Activated CD8-positive, alpha-beta T cell treated with anti-CD3 and anti-CD28 coated beads for 36 hours (primary cell): ENCODE results near the gene SKOR1. TPM values are rescaled to one million over a fixed set of nuclear protein-coding genes. Genes with fewer than 3 reads are reported as not detected.

ENCODE experiments used
- ATAC-seq: fragments of 200-7000 bp; cut with Tn5 transposase; one replicate; pipeline ENCODE4 v1.10.0; 2021; ENCODE audit warnings: mild to moderate bottlenecking, moderate library complexity
- CTCF ChIA-PET: fragments of 350-600 bp; sonication (Branson Sonifier 250); formaldehyde crosslinking; loops from one replicate; lab custom pipeline; 2021; ENCODE audit warnings: antibody characterized with exemption; lab: Charles Lee
- POLR2A ChIA-PET: fragments of 350-600 bp; sonication (Branson Sonifier 250); formaldehyde crosslinking; loops from one replicate; lab custom pipeline; 2021; ENCODE audit warnings: antibody characterized with exemption; lab: Charles Lee
- DNase-seq: peaks from one replicate; pipeline ENCODE4 v3.0.0-alpha.2; 2020
- H3K27ac Mint-ChIP-seq: one replicate; pipeline ENCODE4 v1.8.0; 2021; ENCODE audit warnings: mild to moderate bottlenecking, mixed read lengths
- H3K27me3 Mint-ChIP-seq: one replicate; pipeline ENCODE4 v1.8.0; 2021; ENCODE audit warnings: mixed read lengths
- H3K36me3 Mint-ChIP-seq: one replicate; pipeline ENCODE4 v1.8.0; 2021; ENCODE audit warnings: low read depth, mixed read lengths
- H3K4me1 Mint-ChIP-seq: one replicate; pipeline ENCODE4 v1.8.0; 2021; ENCODE audit warnings: low read depth, mixed read lengths
- H3K4me3 Mint-ChIP-seq: one replicate; pipeline ENCODE4 v1.8.0; 2021; ENCODE audit warnings: mild to moderate bottlenecking, moderate library complexity, mixed read lengths
- H3K9me3 Mint-ChIP-seq: one replicate; pipeline ENCODE4 v1.8.0; 2021; ENCODE audit warnings: mixed read lengths
- CTCF ChIP-seq: fragments of 200-600 bp; IDR thresholded peaks from one replicate; pipeline ENCODE4 v1.8.0; 2022; ENCODE audit warnings: antibody characterized with exemption, mild to moderate bottlenecking
- intact Hi-C: fragments of 100-400 bp; cut with micrococcal nuclease; formaldehyde crosslinking; loops from one replicate; pipeline ENCODE4 v1.10.0; 2022
- total RNA-seq, 2 experiments: library from RNA; stranded (reverse); gene quantifications; one replicate each; pipeline ENCODE4 v1.2.3, GENCODE V29; 2021

The SKOR1 gene
- total RNA-seq, 2 experiments from 2014 or later: 0.09 to 0.25 TPM

GRCh38 chr15:67838789-67839332, 13.6 kb downstream of the SKOR1 start:
- ChIA-PET POLR2A (no interaction called here), CTCF (interaction anchor here (4.2 kb wide), 1 partner anchor 382 kb away, joined by 74 read pairs; no protein-coding TSS in a partner anchor)
- DNase-seq (no peak), ATAC-seq (no peak)
- Mint-ChIP-seq H3K4me1 (peaks cover 22% of the 10 kb centered on the region), H3K27me3 (peaks cover 28% of the 10 kb centered on the region), H3K27ac (peak overlapping the region; percentile 46), H3K36me3 (peaks cover 2% of the 10 kb centered on the region), H3K9me3 (no peaks in the 10 kb centered on the region), H3K4me3 (peak overlapping the region; percentile 84)
- no peak for TF ChIP-seq CTCF
- intact Hi-C loops: loop anchor here (10.0 kb wide), 2 partner anchors 314 to 894 kb away; partner anchors contain the start of gene C15orf61

GRCh38 chr15:67839499-67839928, 14.2 kb downstream of the SKOR1 start:
- peak; percentile 51 for ATAC-seq
- POLR2A ChIA-PET: interaction anchor here (1.0 kb wide), 1 partner anchor 318 kb away, joined by 3 read pairs; no protein-coding TSS in a partner anchor

GRCh38 chr15:67839929-67840748, 14.8 kb downstream of the SKOR1 start, which contains the start of gene RNU6-1:
Gene RNU6-1 (minus strand): TSS chr15:67840045.
- peaks cover 16% of the 10 kb centered on the region for H3K4me1 Mint-ChIP-seq
- H3K36me3 Mint-ChIP-seq: peaks cover 2% of the 10 kb centered on the region
- H3K27ac Mint-ChIP-seq: peak within 1 kb of the TSS; percentile 97
- POLR2A ChIA-PET: interaction anchor here (0.7 to 1.0 kb wide), 2 partner anchors 19 to 318 kb away, joined by 3 read pairs; no protein-coding TSS in a partner anchor
- ATAC-seq (peak; percentile 84), DNase-seq (peak; percentile 96)
- intact Hi-C loops: loop anchor here (10.0 kb wide), 2 partner anchors 315 to 895 kb away; partner anchors contain the start of gene C15orf61
- peaks cover 18% of the 10 kb centered on the region for H3K27me3 Mint-ChIP-seq
- CTCF ChIA-PET: interaction anchor here (1.5 to 2.0 kb wide), 3 partner anchors 23 to 383 kb away, joined by 4 to 5 read pairs (median 4); no protein-coding TSS in a partner anchor
- peak within 1 kb of the TSS; percentile 84 for H3K4me3 Mint-ChIP-seq
- TF ChIP-seq CTCF: no peak
- H3K9me3 Mint-ChIP-seq: no peaks in the 10 kb centered on the region

More at GRCh38 chr15:67839499-67839928, 14.2 kb downstream of the SKOR1 start:
- intact Hi-C loops: loop anchor here (10.0 kb wide), 2 partner anchors 315 to 895 kb away; partner anchors contain the start of gene C15orf61
- H3K36me3 Mint-ChIP-seq: peaks cover 2% of the 10 kb centered on the region
- no peak for TF ChIP-seq CTCF
- peak overlapping the region; percentile 97 for H3K27ac Mint-ChIP-seq
- no peak for DNase-seq
- peaks cover 23% of the 10 kb centered on the region for H3K27me3 Mint-ChIP-seq
- peaks cover 17% of the 10 kb centered on the region for H3K4me1 Mint-ChIP-seq
- peak overlapping the region; percentile 84 for H3K4me3 Mint-ChIP-seq
- H3K9me3 Mint-ChIP-seq: no peaks in the 10 kb centered on the region
- CTCF ChIA-PET: no interaction called here

- CTCF ChIA-PET: interaction anchor here (1.5 to 2.0 kb wide), 3 partner anchors 22 to 384 kb away, joined by 4 to 5 read pairs (median 4); no protein-coding TSS in a partner anchor
- no peak for ATAC-seq
- peak overlapping the region; percentile 97 for H3K27ac Mint-ChIP-seq
Observed at GRCh38 chr15:67840749-67841512, 15.6 kb downstream of the SKOR1 start.

More at GRCh38 chr15:67840749-67841512, 15.6 kb downstream of the SKOR1 start:
- Mint-ChIP-seq H3K4me1 (peaks cover 12% of the 10 kb centered on the region), H3K36me3 (peaks cover 2% of the 10 kb centered on the region), H3K9me3 (no peaks in the 10 kb centered on the region), H3K27me3 (peaks cover 10% of the 10 kb centered on the region), H3K4me3 (peak overlapping the region; percentile 84)
- DNase-seq: no peak
- TF ChIP-seq CTCF: no peak
- intact Hi-C loops: no loop called here
- POLR2A ChIA-PET: interaction anchor here (0.6 to 1.0 kb wide), 4 partner anchors 20 to 502 kb away, joined by 3 to 4 read pairs (median 4); no protein-coding TSS in a partner anchor
